SK-N-DZ (cell line): ENCODE measurements around the gene CTNNBL1.

Experiments
- DNase-seq: peaks from one replicate; pipeline ENCODE4 v3.0.0-alpha.2; 2015; ENCODE audit warnings: low spot score

CTNNBL1 gene

GRCh38 chr20:37737826-37738420, 44.1 kb downstream of the CTNNBL1 start:
- DNase-seq = no peak

- no peak for DNase-seq
Measured at GRCh38 chr20:37741055-37741454, 47.2 kb downstream of the CTNNBL1 start.

DNA sequence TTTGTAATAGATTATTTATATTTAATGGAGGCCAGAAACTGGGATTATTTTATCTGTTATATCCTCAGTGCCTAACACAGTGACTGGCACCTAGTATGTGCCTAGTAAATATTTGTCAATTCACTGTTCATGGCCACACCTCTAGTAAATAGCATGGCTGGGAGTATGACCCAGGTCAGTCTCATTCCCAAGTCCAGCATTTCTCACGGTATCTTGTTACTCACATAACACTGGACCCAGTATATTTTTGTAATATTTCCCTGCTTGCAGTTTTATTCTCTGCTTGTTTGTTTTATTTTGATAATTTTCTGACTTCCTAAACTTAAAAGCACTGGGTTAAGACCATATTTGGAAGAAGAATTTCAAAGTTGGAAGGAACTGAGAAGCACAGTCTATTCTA, 47.7 kb downstream of the CTNNBL1 start:
- DNase-seq = no peak

DNA sequence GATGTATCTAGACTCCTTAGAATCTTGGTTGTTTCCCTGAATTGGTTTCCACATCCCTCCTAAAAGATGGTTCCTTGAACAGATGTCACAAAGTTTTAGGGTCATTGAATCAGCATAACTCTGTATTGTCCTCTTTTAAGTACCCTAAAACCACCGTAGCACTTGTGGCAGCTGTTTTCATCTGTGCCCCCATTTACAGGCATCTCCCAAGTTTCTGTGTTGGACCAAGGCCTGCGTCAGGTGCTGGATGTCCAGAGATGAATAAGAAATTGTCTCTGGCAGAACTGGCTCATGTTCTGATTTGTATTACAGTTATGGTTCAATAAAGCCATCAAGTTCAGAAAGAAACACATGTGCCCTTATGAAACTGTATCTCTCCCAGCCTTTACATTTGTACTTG, 48.3 kb downstream of the CTNNBL1 start:
- DNase-seq = no peak

- no peak for DNase-seq
Measured at GRCh38 chr20:37744347-37744746, 50.5 kb downstream of the CTNNBL1 start.

DNA sequence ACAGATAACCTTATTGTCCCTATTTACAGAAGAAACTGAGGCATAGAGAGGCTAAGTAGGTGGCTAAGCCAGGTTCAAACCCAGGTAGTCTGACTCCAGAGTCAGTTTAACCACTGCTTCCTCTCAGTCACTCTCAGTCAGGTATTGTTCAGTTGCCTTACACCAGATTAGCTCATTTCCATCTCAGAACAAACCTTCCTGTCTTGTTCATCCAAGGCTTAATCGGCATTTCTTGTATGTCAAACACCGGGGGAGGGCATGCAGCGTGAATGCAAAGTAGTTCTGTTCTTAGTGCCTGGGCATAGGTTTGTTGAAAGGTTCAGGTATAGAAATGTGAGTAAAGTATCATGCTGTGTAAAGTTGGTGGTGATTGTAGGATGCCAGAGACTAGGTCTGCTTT, 51.7 kb downstream of the CTNNBL1 start:
- no peak for DNase-seq

DNA sequence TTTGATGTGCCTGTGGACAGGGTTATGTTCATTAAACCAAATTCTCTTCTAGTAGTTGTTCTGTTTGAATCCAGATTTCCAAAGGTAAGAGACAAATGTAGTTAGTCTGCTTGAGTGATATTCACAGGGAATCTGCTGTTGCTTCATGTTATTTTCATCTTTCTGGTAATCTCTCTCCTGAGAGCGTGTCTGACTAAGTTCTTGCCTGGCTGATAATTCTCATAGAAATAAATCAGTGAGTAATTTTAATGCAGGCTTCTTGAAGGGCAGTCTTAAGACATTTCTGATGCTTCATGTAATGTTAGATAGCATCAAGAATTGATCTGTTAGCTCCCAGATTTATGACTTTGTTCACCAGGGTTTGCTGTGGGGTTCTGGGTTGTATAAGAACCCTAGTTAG, 54.2 kb downstream of the CTNNBL1 start:
- DNase-seq = no peak

DNA sequence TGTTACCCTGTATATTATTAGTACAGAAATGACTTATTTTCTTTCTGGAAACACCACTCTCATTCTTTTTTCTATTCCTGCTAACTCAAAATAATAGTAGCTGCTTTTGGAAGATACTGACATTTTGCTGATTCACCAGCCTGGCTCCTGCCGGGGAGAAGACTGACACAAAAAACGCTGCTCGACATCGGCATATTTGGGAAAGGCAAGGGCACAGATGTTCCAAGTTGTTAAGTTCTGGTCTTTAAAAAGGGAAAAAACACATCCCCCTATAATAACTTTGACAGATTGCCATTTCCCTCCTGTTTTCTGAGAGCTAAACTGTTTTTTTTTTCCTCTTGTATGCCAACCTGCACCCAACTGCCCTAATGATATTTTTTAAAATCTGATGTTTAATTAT, 55.4 kb downstream of the CTNNBL1 start:
- DNase-seq = no peak

- peak; percentile 83 for DNase-seq
Measured at GRCh38 chr20:37749620-37750403, 56.0 kb downstream of the CTNNBL1 start.

- peak; percentile 27 for DNase-seq
Measured at GRCh38 chr20:37755665-37756064, 61.8 kb downstream of the CTNNBL1 start.

- no peak for DNase-seq
Measured at GRCh38 chr20:37756234-37756633, 62.4 kb downstream of the CTNNBL1 start.

- no peak for DNase-seq
Measured at GRCh38 chr20:37757550-37757949, 63.7 kb downstream of the CTNNBL1 start.

- DNase-seq = no peak
Measured at GRCh38 chr20:37758332-37758731, 64.5 kb downstream of the CTNNBL1 start.

DNA sequence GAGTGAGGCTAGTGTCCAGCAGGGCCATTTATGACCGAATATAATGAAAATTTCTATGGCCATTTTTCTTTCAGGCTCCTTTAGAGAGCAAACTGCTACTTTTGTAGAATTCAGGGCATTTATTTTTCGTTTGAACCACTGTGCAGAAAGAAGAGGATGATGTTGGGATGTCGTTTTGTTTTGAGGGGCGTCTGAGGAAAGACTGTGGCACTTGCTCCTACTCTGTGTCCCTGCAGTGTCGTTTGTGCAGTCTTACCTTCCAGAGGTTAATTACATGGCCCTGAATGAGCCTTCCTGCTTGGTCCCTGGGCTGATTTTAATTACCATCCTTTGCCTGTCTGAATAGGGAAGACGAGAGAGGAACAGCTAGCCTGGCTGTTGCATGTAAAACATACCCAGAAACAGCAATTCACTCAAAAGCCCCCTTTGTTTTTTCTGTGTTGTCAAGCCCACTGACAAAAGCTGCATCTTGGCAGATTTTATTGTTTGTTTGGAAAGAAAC, 65.3 kb downstream of the CTNNBL1 start:
- DNase-seq = no peak

- no peak for DNase-seq
Measured at GRCh38 chr20:37759761-37760209, 66.0 kb downstream of the CTNNBL1 start.

DNA sequence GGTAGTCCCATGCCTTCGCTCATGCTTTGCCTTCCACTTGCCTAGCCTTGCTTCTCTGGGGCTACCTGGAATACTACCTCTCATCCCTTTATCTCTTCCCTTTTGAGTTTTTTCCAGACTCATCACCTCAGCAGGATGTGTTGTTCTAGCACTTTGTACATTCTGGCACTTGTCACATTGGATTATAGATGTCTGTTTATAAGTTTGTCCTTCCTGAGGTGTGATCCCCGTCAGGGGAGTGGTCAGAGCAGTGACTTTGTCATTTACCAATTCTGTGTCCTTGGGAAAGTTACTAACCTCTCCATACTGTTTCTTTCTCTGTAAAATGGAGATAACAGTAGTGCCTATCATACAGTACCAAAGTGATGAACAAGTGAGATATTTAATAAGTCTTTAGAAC, 66.5 kb downstream of the CTNNBL1 start:
- no peak for DNase-seq

GRCh38 chr20:37762716-37763485, 69.1 kb downstream of the CTNNBL1 start:
- DNase-seq = no peak

DNA sequence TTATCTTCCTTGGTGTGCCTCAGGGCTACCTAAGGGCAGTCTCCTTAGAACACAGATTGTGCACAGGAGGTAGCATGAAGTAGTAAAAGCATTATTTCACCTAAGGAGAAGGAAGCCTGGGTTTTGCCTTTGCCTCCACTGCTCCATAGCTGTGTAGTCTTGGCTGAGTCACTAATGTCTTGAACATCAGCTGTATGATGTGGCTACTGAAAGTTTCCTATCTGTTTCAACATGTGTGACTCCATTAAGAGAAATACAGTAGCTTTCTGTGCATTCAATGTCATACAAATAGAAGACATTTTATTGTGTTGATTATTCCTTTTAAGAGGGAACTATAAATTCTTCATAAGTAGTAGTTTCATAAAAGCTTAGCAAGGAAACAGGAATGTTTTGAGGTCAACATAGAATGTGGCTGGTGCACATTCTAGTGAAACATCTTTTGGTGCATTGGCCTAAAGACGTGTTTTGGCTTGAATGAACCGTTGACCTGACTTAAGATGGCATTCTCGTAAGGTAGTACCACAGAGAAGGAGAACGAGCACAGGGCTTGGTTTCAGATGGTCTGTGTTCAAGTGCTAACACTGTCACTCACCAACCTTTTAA, 70.6 kb downstream of the CTNNBL1 start:
- no peak for DNase-seq

DNA sequence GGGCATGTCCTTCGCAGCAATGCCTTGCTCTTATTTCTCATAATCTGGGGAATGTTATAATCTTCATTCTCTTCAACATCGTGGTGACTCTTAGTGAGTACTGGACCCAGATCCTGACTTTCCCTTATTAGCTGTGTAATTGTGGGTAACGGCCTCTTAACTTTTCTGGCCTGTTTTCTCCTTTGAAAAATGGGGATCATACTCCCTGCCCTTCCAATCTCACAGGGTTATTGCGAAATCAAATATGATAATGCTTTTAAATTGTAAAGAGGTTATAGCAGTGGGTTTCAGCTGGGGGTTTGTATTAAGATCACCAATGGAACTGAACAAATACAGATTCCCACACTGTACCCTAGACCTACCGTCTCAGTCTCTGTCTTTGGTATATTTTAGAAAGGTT, 77.1 kb downstream of the CTNNBL1 start:
- no peak for DNase-seq

- no peak for DNase-seq
Measured at GRCh38 chr20:37773291-37773826, 79.5 kb downstream of the CTNNBL1 start.

DNA sequence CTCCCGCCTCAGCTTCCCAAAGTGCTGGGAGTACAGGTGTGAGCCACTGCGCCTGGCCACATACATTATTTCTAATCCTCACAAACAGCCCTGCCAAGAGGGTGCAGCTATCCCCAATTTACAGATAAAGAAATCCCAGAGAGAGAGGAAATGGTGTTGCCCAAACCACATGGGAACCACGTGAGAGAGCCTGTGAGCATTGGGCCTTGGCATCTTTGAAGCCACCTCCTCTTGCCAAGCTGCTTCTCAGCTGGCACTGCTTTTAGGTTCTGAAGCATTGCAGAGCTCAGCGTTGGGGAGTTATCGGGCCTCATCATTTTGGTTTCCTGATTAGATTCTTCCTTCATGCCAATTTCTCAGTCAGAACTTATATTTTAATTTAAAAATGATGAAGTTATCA, 80.3 kb downstream of the CTNNBL1 start:
- no peak for DNase-seq

- DNase-seq = no peak
Measured at GRCh38 chr20:37775200-37775599, 81.4 kb downstream of the CTNNBL1 start.
